Activated CD4-positive, alpha-beta T cell treated with anti-CD3 and anti-CD28 coated beads, Interleukin-2, amount 50 U/mL, for 24 hours (primary cell): ENCODE data around the gene SPDYE2.
"Not testable (repeated sequence)": the region's sequence is repeated elsewhere in the genome, so short reads cannot be mapped to it uniquely, and the experiment has no call there.

Experiments
- DNase-seq, 2 donors: peaks; one replicate each; pipeline ENCODE4 v3.0.0-alpha.2; 2020; ENCODE audit warnings: low read depth in 1 of 2, low spot score in 1 of 2

Gene SPDYE2

GRCh38 chr7:102540604-102541003 is 10.4 kb upstream of the SPDYE2 start:
- not testable (repeated sequence) for DNase-seq

DNA sequence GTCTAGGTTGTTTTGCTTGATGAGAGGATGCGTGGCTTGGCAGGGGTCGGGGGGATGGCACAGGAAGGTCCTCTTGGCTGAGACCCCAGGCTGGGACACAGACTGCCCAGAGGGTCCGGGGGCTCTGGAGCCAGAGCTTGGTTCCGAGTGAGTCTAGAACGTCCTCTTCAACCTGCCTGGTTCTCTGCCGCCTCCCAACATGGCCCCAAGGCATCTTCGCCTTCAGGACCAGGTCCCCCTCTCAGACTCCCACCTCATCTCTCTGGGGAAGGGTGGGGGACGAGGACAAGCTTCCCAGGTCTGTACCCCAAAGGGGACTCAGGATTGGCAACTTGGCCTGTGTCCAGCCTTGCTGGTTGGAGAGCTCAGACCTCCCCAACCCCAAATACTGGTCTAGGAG is 8.9 kb upstream of the SPDYE2 start:
- not testable (repeated sequence) for DNase-seq

- not testable (repeated sequence) for DNase-seq
These were observed 8.3 kb upstream of the SPDYE2 start for GRCh38 chr7:102542771-102543170.

GRCh38 chr7:102543596-102543995 is 7.4 kb upstream of the SPDYE2 start, which contains the start of gene UPK3BL2:
Gene UPK3BL2 (minus strand): TSS chr7:102543696. CDS start chr7:102543636, 60 bp downstream.
- not testable (repeated sequence) for DNase-seq

GRCh38 chr7:102544372-102544771 is 6.7 kb upstream of the SPDYE2 start:
- DNase-seq: not testable (repeated sequence)

GRCh38 chr7:102545288-102545687 is 5.7 kb upstream of the SPDYE2 start:
- DNase-seq: not testable (repeated sequence)

- not testable (repeated sequence) for DNase-seq
These were observed 4.7 kb upstream of the SPDYE2 start for GRCh38 chr7:102546353-102546752.

GRCh38 chr7:102568620-102569019 is 17.6 kb downstream of the SPDYE2 start:
- DNase-seq: not testable (repeated sequence)

GRCh38 chr7:102572261-102573239 is 21.5 kb downstream of the SPDYE2 start, which contains the start of gene POLR2J3:
Gene POLR2J3 (minus strand): TSS chr7:102572583. CDS start chr7:102572521, 62 bp downstream.
- DNase-seq: peak; percentile 100

DNA sequence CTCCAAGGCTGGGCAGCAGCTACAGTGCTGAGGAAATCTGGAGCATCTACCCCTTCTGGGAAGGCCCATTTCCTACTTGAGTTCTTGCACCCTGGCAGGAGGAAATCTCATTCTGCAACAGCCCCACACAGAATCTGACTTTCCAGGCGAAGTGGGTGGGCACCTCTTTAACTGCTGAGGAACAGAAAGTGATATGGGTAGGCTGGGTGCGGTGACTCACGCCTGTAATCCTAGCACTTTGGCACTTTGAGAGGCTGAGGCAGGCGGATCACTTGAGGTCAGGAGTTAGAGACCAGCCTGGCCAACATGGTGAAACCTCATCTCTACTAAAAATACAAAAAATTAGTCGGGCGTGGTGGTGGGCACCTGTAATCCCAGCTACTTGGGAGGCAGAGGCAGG is 23.6 kb downstream of the SPDYE2 start:
- DNase-seq: not testable (repeated sequence)

DNA sequence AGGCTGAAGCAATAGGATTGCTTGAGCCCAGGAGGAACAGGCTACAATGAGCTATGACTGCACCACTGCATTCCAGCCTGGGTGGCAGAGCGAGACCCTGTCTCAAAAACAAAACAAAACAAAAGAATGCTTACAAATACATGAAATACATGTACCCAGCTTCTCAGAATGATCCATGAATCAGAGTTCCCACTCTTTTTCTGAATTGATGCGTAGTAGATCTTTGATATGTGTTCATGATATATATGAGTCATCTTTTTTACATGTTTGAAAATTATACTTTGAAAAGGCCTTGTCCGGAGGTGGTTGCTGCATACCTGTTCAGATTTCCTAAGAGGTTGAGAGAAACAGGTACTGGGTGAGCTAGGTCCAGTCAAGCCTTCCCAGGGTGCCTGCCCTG is 25.3 kb downstream of the SPDYE2 start:
- not testable (repeated sequence) for DNase-seq

DNA sequence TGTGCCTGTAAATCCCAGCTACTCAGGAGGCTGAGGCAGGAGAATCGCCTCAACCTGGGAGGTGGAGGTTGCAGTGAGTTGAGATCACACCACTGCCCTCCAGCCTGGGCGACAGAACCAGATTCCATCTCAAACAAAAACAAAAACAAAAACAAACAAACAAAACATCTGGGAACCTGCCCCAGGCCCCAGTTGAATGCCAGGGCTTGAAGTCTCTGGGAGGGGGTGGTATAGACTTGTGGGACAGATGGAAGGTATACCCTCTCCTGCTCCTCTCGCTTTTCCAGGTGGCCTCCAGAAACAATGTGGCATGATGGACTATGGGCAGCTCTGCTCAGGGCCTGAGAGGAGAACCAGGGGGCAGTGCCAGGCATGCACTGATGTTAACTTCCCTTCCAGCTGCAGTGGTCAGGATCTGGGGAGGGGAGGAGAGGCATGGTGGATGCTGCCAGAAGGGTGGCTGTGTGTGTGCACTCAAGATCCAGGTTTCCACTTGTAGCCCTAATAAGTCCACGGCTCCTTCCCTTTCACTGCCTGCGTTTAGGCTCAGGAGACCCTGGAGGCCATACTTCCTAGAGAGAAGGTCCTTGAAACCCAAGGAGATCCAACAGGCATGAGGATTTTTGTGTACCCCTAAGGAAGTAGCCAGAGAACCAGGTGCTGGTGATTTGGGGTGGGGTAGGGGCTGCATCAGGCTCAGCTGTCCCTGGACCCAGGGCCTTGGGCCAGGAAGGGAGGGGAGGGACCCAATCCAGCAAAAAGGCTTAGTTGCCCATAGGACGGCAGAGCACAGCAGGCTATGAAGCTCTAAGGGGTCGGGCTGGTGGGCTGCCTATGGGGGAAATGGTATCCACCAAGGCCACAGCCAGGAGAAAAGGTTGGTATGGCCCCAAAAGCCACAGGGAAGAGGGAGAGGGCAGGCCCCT is 26.6 kb downstream of the SPDYE2 start:
- not testable (repeated sequence) for DNase-seq

DNA sequence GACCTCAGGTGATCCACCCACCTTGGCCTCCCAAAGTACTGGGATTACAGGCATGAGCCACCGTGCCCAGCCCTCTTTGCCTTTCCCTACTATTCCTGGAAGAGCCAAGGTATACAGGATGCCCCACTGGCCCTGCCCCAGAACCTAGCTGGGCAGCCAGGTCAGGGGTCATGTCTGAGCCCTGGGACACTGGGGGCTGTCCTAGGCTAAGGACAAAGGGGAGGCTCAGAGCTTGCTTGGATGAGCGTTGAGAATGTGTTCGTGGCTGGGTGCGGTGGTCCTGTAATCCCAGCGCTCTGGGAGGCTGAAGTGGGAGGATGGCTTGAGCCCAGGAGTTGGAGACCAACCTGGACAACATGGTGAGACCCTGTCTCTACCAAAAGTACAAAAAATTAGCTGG is 27.5 kb downstream of the SPDYE2 start:
- DNase-seq: not testable (repeated sequence)

DNA sequence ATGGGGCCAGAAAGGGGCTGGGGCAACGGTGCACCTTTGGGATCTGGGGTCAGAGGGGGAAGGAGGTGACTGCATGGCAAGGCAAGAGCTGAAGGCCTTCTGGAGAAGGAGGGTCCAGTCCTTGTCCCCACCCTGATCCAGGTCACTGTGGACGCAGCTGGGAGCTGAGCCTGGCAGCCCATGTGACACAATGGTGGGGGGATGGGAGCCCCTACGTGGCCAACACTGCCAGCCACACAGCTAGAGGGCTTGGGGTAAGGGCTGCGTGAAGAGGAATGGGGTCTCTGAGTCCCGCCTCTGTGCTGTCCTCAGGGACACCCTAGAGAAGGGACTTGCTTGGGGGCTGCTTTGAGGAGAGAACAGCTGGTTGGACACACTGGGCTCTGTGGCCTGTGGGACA is 30.7 kb downstream of the SPDYE2 start:
- not testable (repeated sequence) for DNase-seq

DNA sequence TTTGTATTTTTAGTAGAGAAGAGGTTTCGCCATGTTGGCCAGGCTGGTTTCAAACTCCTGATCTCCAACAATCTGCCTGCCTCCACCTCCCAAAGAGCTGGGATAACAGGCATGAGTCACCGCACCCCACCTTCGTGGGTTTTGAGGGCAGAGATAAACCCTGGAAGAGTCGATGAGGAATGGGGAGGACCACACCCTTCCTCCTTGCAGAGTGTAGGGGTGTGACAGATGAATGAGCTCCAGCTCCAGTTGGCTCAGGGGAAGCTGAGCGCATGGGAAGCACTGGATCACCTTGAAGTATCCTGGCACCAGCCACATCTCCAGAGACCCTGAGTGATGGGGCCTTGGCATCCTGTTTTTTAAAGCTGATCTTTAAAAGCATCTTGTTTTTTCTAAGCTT is 32.5 kb downstream of the SPDYE2 start:
- not testable (repeated sequence) for DNase-seq

- not testable (repeated sequence) for DNase-seq
These were observed 38.8 kb downstream of the SPDYE2 start for GRCh38 chr7:102589857-102590256.

DNA sequence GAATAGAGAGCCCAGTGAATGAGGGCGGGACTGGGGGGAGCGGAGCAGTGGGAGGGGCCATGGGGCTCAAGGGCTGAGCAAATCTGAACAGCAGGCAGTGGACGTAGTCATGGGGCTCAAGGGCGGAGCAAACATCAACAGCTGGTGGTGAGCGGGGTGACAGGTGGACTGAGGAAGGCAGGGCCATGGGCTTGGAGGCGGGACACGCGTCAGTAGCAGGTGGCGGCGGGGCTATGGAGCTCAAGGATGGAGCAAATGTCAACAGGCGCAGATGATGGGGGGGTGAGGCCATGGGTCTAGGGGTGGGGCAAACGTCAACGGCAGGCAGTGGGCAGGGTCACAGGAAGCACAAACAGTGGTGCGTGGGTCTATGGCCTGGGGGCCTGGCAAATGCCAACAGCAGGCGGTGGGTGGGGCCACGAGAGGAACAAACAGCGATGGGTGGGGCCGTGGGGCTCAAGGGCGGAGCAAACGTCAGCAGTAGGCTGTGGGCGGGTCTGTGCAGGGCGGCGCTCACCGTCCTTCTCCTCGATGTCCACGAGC is 41.5 kb downstream of the SPDYE2 start:
- DNase-seq: peak in 1 of 2 donors; percentile 30

GRCh38 chr7:102593637-102594334 is 42.8 kb downstream of the SPDYE2 start:
- not testable (repeated sequence) for DNase-seq

- DNase-seq: not testable (repeated sequence)
These were observed 45.0 kb downstream of the SPDYE2 start for GRCh38 chr7:102596036-102596435.

DNA sequence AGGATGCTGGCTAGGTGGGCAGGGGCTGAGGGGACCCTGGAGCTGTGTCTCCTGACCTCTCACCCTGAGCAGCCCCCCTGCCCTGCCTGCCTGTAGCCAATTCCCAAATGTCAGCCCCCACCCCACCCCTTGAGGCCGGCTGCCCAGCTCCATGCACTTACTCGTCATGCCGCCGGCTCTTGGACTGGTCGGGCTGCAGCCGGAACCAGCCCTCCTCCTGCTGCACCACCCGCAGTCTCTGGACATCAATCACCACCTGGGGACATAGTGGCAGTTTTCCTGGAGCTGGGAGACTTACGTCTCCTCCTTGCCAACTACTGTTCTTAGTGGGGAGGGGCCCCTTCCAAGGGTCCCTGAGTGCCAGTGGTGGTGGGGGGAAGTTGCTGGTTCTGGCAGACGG is 48.7 kb downstream of the SPDYE2 start:
- DNase-seq: not testable (repeated sequence)
